GM12875 (cell line): ENCODE measurements around the gene NDUFB11.

Source experiments
- H3K4me3 ChIP-seq: one replicate; pipeline ENCODE4 v1.5.1; 2011; ENCODE audit warnings: low read depth, low read length, control low read depth
- CTCF ChIP-seq: IDR thresholded peaks from 2 replicates; pipeline ENCODE4 v1.5.1; 2011; ENCODE audit warnings: low read depth, mild to moderate bottlenecking, control low read depth, inconsistent platforms, low read length, moderate library complexity, borderline replicate concordance; ENCODE audit not compliant: insufficient read depth

The NDUFB11 gene

DNA sequence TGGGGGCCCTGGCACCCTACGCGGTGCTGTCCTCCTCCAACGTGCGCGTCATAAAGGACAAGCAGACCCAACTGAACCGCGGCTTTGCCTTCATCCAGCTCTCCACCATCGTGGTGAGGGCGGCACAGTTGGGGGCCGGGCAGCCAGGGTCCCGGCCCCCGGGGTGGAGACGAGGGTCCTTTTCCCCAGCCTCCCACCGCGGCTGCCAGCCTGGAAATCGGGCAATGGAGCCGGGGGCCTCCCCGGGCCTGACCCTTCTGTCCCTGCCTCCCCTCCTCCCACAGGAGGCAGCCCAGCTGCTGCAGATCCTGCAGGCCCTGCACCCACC is 35.4 kb upstream of the NDUFB11 start:
- no peak overlapping the region for H3K4me3 ChIP-seq
- TF ChIP-seq CTCF, result no peak

DNA sequence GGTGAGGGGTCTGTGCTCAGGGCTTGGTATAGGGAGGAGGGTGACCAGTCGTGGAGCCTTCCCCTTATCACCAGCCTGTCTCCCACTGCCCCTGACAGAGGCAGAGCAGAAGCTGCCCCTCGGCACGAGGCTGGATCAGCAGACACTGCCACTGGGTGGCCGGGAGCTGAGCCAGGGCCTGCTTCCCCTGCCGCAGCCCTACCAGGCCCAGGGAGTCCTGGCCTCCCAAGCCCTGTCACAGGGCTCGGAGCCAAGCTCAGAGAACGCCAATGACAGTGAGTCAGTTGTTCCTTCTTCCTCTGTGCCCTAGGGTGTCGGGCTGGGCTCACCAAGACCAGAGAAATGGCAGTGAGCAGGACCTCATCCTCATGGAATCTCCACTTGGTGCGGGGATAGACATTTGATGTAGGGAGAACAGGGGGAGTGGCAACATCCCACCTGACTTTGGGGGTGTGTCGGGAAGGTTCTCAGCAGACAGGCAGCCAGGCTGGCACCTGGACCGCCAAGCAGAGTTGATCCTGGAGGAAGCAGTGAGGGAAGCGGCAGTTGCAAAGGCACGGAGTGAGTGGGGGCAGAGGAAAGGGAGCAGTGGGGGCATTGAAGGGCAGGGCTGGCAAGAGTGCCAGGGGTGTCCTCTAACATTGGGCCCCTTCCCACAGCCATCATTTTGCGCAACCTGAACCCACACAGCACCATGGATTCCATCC is 34.9 kb upstream of the NDUFB11 start:
- H3K4me3 ChIP-seq, result no peak overlapping the region
- TF ChIP-seq CTCF, result no peak

DNA sequence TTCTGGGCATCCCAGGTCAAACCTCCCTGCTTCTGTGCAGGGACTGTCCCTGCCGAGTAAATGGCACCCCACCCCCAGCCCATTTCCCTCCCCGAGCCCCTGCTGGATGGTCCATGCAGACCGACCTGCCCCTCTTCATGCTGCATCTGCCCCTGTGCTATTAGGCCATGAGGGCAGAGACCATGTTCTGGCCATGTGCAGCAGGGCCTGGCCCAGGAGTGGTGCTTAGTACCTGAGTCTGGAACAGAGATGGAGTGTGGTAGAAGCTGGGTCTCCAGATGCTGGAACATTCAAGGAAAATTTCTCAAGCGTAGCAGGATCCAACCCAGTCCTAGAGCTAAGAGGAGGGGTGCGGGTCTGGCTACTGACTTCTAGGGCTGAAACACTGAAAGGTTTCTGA is 33.8 kb upstream of the NDUFB11 start:
- no peak overlapping the region for H3K4me3 ChIP-seq
- no peak for TF ChIP-seq CTCF

DNA sequence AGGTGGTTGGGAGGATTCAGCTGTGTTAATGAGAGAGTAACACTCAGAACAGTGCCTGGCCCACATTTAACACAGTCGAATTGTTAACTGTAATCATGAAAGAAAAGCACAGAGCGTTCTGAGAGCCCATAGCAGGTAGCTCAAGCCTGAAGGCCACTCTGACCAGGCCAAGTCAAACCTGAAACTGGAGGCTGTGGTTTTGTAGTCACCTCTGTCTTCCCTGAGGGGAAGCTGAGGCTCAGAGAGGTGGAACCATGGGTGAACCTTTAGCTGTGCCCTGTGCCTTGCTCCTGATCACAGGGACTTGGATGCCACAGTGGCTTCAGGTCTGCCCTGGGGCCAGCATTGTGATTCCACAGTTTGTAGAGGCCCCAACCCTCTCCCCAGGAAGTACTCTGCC is 32.6 kb upstream of the NDUFB11 start:
- no peak overlapping the region for H3K4me3 ChIP-seq
- TF ChIP-seq CTCF, result no peak

DNA sequence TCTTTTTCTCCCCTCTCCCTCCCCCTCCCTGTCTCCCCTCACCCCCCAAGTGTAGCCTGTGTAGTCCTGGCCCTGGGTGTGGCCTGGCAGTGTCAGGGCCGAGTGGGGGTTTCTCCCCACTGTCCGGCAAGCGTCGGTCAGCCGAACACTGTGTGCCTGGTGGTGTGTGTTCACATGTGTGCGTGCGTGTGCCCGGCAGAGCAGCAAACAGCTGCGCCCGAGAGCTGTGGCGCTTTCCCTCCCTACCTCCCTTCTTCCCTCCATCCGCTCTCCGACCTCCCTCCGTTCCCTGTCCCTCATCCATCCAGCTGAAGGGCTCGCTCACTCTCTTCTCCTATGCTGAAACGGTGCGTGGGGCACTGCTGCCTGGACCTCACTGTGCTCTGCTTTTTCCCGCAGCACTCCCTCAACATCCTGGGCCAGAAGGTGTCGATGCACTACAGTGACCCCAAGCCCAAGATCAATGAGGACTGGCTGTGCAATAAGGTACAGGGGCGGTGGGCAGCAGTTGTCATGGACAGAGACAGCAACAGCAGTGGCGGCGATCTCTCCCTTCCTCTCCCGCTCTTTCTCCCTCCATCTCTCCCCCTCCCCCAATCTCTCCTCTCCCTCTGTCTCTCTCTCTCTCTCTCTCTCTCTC is 31.7 kb upstream of the NDUFB11 start:
- H3K4me3 ChIP-seq, result no peak overlapping the region
- no peak for TF ChIP-seq CTCF

- TF ChIP-seq CTCF, result no peak
- H3K4me3 ChIP-seq, result no peak overlapping the region
These were observed 31.1 kb upstream of the NDUFB11 start for GRCh38 chrX:47175588-47175980.
